GF-D8 (cell line): ENCODE data around the gene MEGF8.
"Not testable (repeated sequence)": the region's sequence is repeated elsewhere in the genome, so short reads cannot be mapped to it uniquely, and the experiment has no call there.

Source experiments
- DNase-seq: peaks from one replicate; lab custom pipeline; 2025; lab: John Stamatoyannopoulos, UW

The MEGF8 gene

DNA sequence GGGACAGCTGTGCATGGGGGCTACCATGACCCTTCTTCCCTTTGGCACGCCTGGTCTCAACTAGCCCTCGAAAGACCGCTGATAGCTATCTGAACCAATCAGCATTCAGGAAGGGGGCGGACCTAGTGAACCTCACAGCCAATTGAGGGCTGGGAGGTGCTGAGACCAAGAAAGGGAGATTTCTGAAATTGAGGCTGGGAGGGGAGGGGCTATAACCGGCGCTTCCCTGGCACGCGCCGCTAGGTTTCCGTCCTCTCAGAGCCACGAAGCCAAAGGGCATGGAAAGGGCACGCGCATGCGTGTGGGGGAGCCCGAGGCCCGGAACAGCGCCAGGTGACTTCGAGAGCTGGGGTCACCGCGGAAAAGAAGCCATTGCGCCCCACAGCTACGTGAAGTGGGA, 18.8 kb upstream of the MEGF8 start:
- no peak for DNase-seq

DNA sequence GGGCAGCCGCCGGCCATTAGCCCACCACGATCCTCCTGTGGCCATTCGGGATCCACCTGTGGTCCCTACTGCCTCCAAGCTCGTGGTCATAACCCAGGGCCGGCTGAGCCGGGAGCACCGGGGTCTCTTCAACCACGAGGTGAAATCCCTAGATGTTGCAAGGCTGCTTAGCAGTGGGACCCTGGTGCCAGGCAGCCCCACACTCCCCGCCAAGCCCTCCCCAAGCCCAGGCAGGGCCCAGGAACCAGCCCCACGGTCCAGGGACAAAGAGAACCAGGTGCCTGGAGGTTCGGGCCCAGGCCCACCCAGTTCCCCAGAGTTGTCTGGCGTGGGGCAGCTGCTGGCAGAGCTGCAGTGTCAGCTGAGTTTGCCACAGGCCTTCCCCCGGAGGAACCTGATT, 15.7 kb upstream of the MEGF8 start:
- no peak for DNase-seq

DNA sequence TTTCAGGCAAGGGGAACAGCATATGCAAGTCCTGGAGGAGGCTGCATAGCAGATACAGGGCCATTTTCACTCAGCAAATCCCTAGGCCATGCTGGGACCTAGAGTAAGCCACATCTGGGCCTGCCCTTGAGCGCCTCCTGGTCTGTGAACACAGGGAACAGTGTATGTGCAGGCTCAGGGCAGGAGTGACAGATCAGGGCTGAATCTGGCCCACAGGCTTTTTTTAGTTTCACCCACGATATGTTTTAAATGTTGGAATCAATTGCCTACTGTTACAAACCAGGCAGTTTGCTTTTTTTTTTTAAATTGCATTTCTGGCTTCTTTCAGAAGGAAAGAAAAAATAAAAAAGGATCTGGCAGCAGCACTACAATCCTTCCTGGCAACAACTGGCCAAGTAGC, 13.8 kb upstream of the MEGF8 start:
- DNase-seq: no peak

DNA sequence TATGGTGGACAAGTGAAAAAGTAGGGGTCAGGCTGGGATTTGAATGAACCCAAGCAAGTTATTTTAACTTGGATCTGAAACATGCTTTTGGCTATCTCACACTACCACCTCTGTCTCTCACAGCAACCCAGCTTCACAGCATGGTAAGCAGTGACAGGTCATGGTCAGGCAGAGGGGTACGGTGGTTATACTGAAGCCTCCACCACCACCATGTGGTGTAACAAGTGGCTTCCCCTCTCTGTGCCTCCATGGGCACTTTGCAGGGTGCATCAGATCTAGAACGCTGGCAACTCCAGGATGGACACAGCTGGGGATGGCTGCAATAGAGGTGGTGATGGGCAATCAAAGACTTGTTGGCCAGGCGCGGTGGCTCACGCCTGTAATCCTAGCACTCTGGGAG, 13.1 kb upstream of the MEGF8 start:
- no peak for DNase-seq

DNA sequence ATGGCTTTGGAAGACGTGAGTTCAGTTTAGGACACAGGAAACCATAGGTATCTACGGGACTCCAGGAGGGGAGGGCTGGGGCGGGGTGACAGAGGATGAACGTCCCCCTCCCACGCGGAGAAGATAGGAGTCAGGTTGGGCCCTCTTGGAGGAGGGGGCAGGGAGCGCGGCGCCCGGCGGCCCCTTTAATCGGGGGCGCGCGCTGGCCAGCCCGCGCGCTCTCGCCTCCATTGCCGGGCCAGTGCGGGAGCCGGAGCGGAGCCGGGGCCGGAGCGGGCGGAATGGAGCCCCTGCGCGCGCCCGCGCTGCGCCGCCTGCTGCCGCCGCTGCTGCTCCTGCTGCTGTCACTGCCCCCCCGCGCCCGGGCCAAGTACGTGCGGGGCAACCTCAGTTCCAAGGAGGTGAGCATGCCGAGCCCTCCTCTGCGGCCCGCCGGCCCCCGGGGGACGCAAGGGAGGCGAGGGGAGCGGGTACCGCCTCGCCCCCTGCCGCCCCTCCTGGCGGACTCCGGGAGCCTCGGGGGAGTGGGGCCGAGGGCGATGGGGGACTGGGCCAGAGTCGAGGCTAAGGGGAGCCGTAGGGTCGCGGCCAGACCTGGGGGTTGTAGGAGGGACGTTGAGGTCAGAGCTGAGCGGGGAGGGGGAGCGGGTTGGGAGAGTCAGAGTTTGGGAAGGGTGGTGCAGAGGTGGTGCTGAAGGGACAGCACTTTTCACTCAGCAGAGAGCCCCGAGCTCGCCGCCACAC, 12.2 kb upstream of the MEGF8 start, which contains the start of gene TMEM145:
TSS of gene TMEM145 (plus strand) at position 214 of the 744 bp plus-strand sequence. CDS start at position 282, 68 bp downstream.
- no peak for DNase-seq

DNA sequence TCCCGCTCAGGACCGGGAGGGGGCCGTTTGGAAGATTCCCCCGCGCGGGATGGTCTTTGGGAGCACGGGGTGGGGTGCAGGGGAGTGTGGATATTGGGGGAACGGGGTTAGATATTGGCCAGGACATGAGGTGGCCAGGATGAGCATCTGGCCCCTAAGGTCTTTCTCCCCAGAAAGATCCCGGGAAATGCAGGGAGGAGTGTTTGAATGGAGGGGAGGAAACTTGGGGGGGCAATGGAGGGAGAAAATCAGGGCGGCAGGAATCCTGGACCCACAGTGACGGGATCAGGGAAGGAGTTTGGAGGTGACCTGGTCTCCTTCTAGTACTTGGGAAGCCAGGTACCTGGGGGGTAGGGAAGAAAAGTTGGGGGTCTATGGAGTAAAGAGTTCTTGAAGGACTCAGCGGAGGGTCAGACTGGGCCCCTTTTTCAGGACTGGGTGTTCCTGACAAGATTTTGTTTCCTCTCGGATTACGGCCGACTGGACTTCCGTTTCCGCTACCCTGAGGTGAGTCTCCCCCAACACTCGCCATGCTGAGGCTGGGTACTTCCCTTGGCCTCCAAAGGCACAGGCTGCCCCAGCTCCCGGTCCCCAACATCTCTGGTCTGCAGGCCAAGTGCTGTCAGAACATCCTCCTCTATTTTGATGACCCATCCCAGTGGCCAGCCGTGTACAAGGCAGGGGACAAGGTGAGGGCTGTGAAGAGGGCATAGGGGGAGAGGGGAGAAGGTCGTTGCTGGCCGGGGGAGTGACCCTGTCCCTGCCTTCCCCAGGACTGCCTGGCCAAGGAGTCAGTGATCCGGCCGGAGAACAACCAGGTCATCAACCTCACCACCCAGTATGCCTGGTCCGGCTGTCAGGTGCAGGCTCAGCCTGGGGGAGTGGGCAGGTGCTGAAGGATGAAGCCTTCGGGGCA, 11.3 kb upstream of the MEGF8 start:
- no peak for DNase-seq

DNA sequence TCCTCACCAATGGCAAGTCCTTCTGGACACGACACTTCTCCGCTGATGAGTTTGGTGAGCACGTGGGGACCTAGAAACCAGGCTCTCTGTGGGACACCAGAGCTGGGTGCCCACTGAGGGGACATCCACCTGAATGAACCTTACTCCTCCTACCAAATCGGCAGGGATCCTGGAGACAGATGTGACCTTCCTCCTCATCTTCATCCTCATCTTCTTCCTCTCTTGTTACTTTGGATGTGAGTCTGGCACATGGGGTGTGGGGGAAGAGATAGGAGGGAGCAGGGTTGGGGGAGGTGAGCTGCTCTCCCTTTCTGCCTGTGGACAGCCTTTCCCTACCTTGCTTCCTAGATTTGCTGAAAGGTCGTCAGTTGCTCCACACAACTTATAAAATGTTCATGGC, 10.4 kb upstream of the MEGF8 start:
- DNase-seq: no peak

DNA sequence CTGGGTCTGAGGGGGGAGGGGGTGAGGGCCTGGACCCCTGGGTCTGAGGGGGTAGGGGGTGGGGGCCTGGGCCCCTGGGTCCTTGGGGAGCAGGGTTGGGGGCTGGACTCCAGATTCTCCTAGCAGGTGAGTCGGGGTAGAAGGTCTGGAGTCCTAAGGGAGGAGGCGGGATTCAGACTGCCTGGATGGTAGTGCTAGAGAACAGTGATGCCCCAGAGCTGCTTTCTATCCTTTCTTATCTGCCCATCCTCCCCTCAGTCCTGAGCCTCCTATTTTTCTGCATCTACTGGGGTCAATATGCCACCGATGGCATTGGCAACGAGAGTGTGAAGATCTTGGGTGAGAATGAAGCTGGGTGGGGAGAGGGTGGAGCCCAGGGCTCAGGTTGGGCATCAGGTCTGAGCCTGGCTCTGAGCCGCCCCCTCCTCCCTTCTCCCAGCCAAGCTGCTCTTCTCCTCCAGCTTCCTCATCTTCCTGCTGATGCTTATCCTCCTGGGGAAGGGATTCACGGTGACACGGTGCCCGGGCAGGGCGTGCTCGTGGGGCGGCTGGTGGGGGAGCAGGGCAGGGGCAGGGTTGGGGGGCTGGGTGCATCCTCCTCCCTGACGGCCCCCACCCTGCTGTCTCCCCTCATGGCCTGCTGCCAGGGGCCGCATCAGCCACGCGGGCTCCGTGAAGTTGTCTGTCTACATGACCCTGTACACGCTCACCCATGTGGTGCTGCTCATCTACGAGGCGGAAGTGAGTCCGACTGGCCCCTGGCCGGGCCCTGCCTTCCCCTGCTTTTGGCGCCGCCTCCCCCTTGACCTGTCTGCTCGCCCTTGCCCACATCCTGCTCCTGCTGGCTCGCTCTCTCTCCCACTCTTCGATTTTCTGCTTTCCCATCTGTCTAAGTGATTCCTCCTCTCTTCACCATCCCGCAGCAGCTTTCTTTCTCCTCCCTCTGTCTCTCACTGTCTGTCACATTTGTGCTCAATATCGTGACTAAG, 8.9 kb upstream of the MEGF8 start:
- DNase-seq: no peak

DNA sequence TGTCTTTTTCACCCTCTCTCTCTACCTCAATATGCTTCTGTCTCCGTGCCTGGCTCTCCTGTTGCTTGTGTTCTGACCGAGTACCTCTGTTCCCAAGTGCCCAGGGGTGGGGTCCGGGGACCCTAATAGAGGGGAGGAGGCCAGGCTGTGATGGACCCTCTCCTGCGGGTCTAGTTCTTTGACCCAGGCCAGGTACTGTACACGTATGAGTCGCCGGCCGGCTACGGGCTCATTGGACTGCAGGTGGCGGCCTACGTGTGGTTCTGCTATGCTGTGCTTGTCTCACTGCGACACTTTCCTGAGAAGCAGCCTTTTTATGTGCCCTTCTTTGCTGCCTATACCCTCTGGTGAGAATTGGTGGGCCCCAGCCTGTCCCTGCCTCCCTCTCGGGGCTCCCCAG, 7.9 kb upstream of the MEGF8 start:
- DNase-seq: no peak

DNA sequence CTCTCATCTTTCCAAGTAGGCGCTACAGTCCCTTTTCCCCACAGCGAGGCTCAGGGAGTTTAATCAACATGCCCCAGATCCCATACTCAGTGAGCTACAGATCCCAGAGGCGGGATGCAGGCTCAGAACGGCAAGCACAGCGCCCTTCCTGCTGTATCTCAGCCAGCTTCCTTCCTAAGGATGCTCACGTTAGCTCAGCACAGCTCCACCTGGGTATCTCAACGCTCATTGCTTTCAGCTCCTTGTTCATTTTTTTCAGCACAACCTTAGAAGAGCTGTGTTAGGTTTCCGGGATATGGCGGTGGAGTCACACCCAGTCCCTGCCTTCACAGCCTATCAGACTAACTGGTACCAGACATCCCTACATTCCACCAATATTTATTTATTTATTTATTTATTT, 3.1 kb upstream of the MEGF8 start:
- no peak for DNase-seq

DNA sequence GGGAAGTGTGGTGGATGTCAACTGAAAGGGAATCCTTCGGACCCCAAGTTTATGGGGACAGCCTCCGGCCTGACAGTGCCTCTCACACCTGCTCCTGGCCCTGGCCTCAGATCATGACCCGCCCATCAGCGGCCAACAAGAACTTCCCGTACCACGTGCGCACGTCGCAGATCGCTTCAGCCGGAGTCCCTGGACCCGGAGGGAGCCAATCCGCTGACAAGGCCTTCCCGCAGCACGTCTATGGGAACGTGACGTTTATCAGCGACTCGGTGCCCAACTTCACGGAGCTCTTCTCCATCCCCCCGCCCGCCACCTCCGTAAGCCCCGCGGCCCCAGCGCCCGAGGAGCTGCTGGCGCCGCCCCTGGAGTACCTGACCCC, 2.0 kb upstream of the MEGF8 start:
- DNase-seq: no peak

DNA sequence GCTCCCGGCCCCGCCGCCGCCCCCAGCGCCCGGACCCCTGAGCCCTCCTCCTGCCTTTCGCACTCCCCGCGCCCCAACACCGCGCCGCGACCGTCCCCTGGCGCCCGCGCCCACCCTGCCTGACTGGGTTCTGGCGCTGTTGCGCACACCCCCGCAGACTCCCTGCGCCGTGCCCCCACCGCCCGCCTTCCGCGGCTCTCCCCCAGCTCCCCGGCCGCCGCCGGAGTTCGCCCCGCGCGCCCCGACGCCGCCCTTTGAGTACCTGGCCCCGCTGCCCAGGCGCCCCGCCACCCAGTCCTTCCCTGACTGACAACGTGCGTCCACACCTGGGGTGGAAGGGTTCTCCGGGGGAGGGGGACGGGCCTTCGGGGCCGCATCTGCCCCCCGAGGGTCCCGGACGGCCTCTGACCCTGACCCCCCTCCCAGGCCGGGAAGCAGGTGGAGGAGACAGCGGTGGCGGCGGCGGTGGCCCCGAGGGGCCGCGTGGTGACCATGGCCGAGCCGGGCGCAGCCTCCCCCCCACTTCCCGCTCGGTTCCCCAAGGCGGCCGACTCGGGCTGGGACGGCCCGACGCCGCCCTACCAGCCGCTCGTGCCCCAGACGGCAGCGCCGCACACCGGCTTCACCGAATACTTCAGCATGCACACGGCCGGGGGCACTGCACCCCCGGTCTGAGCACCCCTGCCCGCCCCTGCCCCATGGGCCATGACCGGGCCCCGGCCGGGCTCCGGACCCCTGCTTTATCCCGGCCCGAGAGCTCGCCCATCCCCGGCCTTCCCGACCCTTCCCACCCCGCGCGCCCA, 1.4 kb upstream of the MEGF8 start:
- no peak for DNase-seq

DNA sequence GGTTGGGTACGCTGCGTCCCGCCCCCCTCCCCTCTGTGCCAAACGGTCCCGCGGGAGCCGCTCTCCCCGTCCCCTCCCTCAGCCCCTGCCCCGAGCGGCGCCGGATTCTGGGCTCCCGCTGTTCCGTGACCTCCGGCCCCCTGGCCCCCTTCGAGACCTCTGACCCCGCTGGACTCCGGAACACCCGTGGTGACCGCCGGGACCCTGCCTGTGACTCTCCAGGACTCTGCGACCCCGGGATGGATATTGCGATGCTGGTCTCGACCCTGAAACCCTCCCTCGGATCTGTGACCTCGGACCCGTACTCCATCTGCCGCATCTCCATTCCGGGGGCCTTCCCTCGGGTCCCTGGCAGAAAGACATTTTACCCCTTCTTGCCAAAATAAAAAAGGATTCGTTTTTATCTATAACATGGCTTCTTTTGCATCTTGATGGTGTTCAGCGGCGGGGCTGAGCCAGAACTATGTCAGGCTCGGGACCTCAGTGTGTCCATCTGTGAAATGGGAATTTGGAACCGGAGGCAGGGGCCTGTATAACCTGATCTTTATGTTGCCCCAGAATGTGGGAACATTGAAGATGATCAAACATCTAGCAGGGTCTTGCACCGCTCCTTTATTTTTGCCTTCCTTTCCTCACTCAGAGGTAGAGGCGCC, 654 bp upstream of the MEGF8 start:
- no peak for DNase-seq

DNA sequence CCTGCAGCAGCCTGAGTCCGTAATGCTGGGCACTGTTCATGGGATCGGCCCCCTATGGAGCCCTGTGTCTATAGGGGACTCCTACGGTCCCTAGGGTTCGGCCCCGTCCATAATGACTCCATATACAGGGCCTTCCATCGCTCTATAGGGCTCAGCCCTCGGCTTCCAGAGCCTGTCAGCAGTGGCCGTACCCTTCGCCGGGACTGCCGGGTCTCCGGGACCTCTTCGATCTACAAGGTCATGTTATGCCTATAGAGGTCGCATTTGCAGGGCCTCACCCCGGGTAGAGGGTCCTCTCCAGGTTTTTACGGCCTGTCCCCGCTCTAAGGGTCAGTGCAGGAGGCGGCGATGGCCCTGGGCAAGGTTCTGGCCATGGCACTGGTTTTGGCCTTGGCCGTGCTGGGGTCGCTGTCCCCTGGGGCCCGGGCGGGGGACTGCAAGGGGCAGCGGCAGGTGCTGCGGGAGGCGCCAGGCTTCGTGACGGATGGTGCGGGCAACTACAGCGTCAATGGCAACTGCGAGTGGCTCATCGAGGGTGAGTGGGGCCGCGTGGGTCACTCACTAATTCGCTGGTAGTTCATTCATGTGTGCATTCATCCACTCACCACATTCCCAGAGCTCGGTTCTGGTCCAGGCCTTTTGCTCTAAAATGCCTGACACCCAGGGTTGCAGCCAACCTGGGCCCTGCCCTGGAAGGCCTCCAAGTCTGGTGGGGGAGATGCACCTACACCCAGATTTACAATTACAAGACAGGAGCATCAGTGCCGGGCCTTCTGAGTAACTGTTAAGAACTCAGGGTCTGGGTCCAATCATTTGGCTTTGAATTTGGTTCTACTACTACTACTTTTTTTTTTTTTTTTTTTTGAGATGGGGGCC, 699 bp downstream of the MEGF8 start:
- DNase-seq: no peak

DNA sequence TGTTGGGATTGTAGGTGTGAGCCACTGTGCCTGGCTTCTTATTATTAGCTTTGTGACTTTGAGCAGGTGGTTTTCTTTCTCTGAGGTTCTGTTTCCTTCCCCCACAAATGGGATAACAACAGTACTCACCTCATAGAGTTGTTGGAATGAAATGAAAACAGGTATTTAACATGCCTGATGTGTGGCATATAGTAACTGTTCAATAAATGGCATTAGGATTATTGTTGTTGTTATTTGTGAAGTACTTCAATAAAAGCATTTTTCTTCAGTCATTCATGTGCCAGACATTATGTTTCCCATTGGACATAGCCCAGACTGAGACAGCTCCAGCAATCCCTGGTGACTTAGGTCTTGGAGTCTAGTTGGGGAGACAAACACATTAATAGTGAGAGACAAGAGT, 1.5 kb downstream of the MEGF8 start:
- DNase-seq: no peak

DNA sequence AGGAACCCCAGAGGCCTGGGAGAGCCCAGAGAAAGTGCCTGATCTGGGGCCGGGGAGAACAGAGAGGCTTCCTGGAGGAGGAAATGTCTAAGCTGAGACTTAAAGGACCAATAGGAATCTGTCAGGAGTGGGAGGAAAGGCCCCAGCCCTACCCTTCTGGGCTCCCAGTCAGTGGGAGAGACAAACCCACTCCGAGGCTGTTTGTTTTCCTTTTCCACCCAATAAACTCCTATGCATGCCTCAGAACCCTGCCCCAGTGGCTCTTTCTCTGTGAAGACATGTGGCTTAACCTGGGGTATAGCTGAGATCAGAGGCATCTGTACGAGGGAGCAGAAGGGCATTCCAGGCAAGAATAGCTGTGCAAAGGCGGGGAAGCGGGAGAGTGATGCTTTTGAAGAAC, 1.9 kb downstream of the MEGF8 start:
- no peak for DNase-seq

DNA sequence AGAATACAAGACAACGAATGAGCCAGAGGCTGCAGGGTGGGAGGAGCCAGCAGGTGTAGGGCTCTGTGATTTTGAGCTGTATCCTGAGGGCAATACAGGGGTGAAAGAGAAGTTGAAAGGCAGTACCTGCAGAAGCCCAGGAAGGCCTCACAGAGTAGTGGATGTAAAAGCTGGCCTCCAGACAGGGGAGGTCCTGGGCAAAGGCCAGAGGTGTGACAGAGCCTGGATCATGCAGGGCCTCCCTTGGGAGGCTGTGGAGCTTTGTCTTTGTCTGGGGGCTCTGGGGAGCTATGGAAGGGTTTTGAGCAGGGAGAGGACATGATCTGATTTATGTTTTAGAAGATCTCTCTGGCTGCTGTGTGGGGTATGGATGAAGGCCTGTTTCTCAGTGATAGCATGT, 2.7 kb downstream of the MEGF8 start:
- DNase-seq: no peak

DNA sequence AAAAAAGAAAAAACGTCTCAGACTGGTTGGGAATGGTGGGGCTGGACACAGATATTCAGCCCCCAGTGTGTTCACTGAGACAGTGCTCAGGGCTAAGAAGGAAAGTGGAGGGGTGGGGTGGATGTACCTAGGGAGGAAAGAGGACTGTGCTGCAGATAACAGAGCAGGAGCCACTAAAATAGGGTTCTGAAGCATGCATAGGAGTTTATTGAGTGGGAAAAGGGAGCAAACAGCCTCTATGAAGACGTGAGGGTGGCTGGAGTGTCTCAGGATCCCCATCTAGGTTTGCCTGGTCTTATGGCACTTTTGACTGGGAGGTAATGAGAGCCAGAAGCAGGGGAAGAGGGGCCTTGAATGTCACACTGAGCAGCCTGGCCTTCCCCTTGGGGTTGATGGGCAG, 3.4 kb downstream of the MEGF8 start:
- DNase-seq: no peak

DNA sequence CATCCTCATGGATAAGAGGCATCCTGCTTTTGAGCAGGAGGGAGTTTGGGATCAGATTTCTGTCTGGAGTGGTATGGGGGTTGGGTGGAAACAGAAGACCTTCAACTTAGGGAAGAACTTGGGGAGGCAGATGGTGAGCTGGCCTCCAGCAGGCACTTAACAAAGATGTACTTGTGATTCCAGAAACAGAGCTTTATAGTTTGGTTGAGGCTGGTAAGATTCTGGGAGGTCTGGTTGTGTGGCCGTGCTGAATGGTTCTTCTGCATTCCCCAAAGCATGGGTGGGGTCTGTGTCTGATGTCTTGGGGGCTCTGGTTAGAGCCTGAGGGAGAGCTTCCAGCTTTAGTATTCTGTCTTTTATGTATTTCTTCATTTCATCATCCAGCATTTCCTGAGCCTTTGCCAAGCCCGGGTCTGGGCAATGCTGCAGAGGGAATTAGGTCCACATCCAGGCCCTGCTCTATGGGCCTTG, 4.8 kb downstream of the MEGF8 start:
- DNase-seq: no peak

DNA sequence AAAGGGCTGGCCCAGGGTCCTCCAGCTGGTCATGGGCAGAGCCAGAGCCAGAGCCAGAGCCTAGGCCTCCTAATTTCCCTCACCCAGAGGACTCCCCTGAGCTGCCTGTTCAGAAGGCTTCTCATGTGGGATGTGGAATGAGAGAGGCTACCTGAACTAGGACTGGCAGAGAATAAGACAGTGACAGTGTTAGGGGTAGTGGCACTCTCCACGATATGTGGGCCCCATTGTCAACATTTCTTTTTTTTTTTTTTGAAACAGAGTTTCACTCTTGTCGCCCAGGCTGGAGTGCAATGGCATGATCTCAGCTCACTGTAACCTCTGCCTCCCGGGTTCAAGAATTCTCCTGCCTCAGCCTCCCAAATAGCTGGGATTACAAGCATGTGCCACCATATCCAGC, 5.9 kb downstream of the MEGF8 start:
- DNase-seq: not testable (repeated sequence)
